GM18507 (cell line): Measurements from ENCODE around the gene ZNF518B.

Experiments
- DNase-seq: peaks from one replicate; pipeline ENCODE4 v3.0.0; 2011; ENCODE audit warnings: low read depth; ENCODE audit not compliant: insufficient read length; ENCODE audit errors: extremely low spot score
- FAIRE-seq: peaks from 2 replicates; lab custom pipeline; 2011; peaks lifted over from hg19 to GRCh38; lab: Jason Lieb, UNC

ZNF518B gene

GRCh38 chr4:10457255-10457801 is at the start of gene ZNF518B:
Gene ZNF518B, minus strand, starts transcription at chr4:10457426. Its CDS starts 11,098 bp downstream, at chr4:10446328.
- DNase-seq (peak; percentile 75), FAIRE-seq (no peak)

GRCh38 chr4:10506077-10506476 is 48.9 kb upstream of the ZNF518B start:
- no peak for FAIRE-seq

GRCh38 chr4:10504570-10505179 is 47.4 kb upstream of the ZNF518B start:
- DNase-seq (no peak), FAIRE-seq (no peak)

More at GRCh38 chr4:10506077-10506476, 48.9 kb upstream of the ZNF518B start:
- DNase-seq: no peak

GRCh38 chr4:10502717-10503116 is 45.5 kb upstream of the ZNF518B start:
- FAIRE-seq (no peak), DNase-seq (no peak)

- FAIRE-seq (no peak), DNase-seq (no peak)
Observed at GRCh38 chr4:10500776-10501175, 43.5 kb upstream of the ZNF518B start.

- DNase-seq (no peak), FAIRE-seq (no peak)
Observed at GRCh38 chr4:10496200-10496599, 39.0 kb upstream of the ZNF518B start.

- FAIRE-seq (no peak), DNase-seq (no peak)
Observed at GRCh38 chr4:10495651-10496050, 38.4 kb upstream of the ZNF518B start.

GRCh38 chr4:10492464-10492863 is 35.2 kb upstream of the ZNF518B start:
- FAIRE-seq (no peak), DNase-seq (no peak)

GRCh38 chr4:10491401-10491800 is 34.2 kb upstream of the ZNF518B start:
- no peak for DNase-seq
- no peak for FAIRE-seq

GRCh38 chr4:10490996-10491395 is 33.8 kb upstream of the ZNF518B start:
- DNase-seq (no peak), FAIRE-seq (no peak)

- FAIRE-seq: no peak
- DNase-seq: no peak
Observed at GRCh38 chr4:10482913-10483312, 25.7 kb upstream of the ZNF518B start.

GRCh38 chr4:10480616-10481015 is 23.4 kb upstream of the ZNF518B start:
- no peak for FAIRE-seq
- DNase-seq: no peak

- FAIRE-seq (no peak), DNase-seq (no peak)
Observed at GRCh38 chr4:10478621-10479020, 21.4 kb upstream of the ZNF518B start.

- DNase-seq (no peak), FAIRE-seq (no peak)
Observed at GRCh38 chr4:10470505-10470904, 13.3 kb upstream of the ZNF518B start.

GRCh38 chr4:10466161-10466560 is 8.9 kb upstream of the ZNF518B start:
- DNase-seq (no peak), FAIRE-seq (no peak)

- DNase-seq: no peak
- FAIRE-seq: no peak
Observed at GRCh38 chr4:10462876-10463275, 5.7 kb upstream of the ZNF518B start.

- no peak for FAIRE-seq
- DNase-seq: no peak
Observed at GRCh38 chr4:10461850-10462400, 4.7 kb upstream of the ZNF518B start.

- peak; percentile 75 for DNase-seq
- FAIRE-seq: peak; percentile 58
Observed at GRCh38 chr4:10461091-10461849, 4.0 kb upstream of the ZNF518B start.

- DNase-seq (no peak), FAIRE-seq (no peak)
Observed at GRCh38 chr4:10460313-10461047, 3.3 kb upstream of the ZNF518B start.

GRCh38 chr4:10459305-10459704 is 2.1 kb upstream of the ZNF518B start:
- DNase-seq (no peak), FAIRE-seq (no peak)
